Hepatocyte (in vitro differentiated cells): Measurements from ENCODE around the gene OXSR1. TPM values are rescaled to one million over a fixed set of nuclear protein-coding genes. Genes with fewer than 3 reads are reported as not detected.

ENCODE experiments used
- DNase-seq: peaks from one replicate; pipeline ENCODE4 v3.0.0-alpha.2; 2016; ENCODE audit warnings: low spot score
- H2AFZ ChIP-seq: fragments of 200-600 bp; sonication (generic); 2 replicates; pipeline ENCODE4 v1.6.0; 2016; ENCODE audit warnings: antibody characterized with exemption, mild to moderate bottlenecking
- H3K27ac ChIP-seq: fragments of 200-600 bp; sonication (generic); 2 replicates; pipeline ENCODE4 v1.5.1; 2016; ENCODE audit warnings: mild to moderate bottlenecking
- H3K27me3 ChIP-seq: fragments of 200-600 bp; sonication (generic); 2 replicates; pipeline ENCODE4 v1.6.1; 2016
- H3K36me3 ChIP-seq: fragments of 200-600 bp; sonication (generic); replicated peaks from 2 replicates; pipeline ENCODE4 v1.5.1; 2016; ENCODE audit warnings: low read depth; ENCODE audit not compliant: insufficient read depth
- H3K4me1 ChIP-seq: fragments of 200-600 bp; sonication (generic); 2 replicates; pipeline ENCODE4 v1.5.1; 2016; ENCODE audit warnings: mild to moderate bottlenecking, moderate library complexity; ENCODE audit not compliant: insufficient read depth
- H3K4me2 ChIP-seq: fragments of 200-600 bp; sonication (generic); 2 replicates; pipeline ENCODE4 v1.6.0; 2016
- H3K4me3 ChIP-seq: fragments of 200-600 bp; sonication (generic); 2 replicates; pipeline ENCODE4 v1.5.1; 2016; ENCODE audit warnings: mild to moderate bottlenecking
- H3K79me2 ChIP-seq: fragments of 200-600 bp; sonication (generic); 2 replicates; pipeline ENCODE4 v1.6.0; 2017; ENCODE audit warnings: mild to moderate bottlenecking
- H3K9me2 ChIP-seq: fragments of 200-600 bp; sonication (generic); replicated peaks from 2 replicates; pipeline ENCODE4 v1.6.0; 2017; ENCODE audit warnings: mild to moderate bottlenecking; ENCODE audit not compliant: insufficient read depth
- H3K9me3 ChIP-seq: fragments of 200-600 bp; sonication (generic); 2 replicates; pipeline ENCODE4 v1.5.1; 2016; ENCODE audit warnings: low read depth, mild to moderate bottlenecking
- H4K20me1 ChIP-seq: fragments of 200-600 bp; sonication (generic); 2 replicates; pipeline ENCODE4 v1.6.0; 2016; ENCODE audit warnings: mild to moderate bottlenecking; ENCODE audit not compliant: insufficient read depth, poor library complexity, severe bottlenecking
- CTCF ChIP-seq: fragments of 200-600 bp; sonication (generic); IDR thresholded peaks from 2 replicates; pipeline ENCODE4 v1.5.1; 2016; ENCODE audit warnings: antibody characterized with exemption, mild to moderate bottlenecking; ENCODE audit not compliant: poor library complexity
- EZH2 ChIP-seq: fragments of 200-600 bp; sonication (generic); IDR thresholded peaks from 2 replicates; pipeline ENCODE4 v1.6.1; 2016; ENCODE audit warnings: antibody characterized with exemption, mild to moderate bottlenecking, borderline replicate concordance
- EZH2phosphoT487 ChIP-seq: fragments of 200-600 bp; sonication (generic); IDR thresholded peaks from one replicate; pipeline ENCODE4 v1.6.1; 2018; ENCODE audit warnings: antibody characterized with exemption, mild to moderate bottlenecking, low read depth, moderate library complexity; ENCODE audit not compliant: unreplicated experiment, severe bottlenecking
- WGBS: methylation state at CpG from one replicate; pipeline ENCODE4 v1.1.6; 2016; ENCODE audit warnings: low lambda C conversion rate; ENCODE audit errors: missing lambda C conversion rate; 5-methylcytosine and 5-hydroxymethylcytosine counted together
- polyA plus RNA-seq: library from polyadenylated mRNA; unstranded; fragments of >200 nt; fragmentation: Nextera tagmentation; extraction: Ambion mirVana; gene quantifications from 2 replicates; pipeline ENCODE4 v1.2.1, GENCODE V29; 2016
- small RNA-seq: library from RNA; depleted of rRNA; stranded (forward); fragments of <200 nt; gene quantifications from one replicate; pipeline ENCODE3, GENCODE V24; 2014
- total RNA-seq: library from RNA; depleted of rRNA; stranded (reverse); fragments of >200 nt; gene quantifications from 2 replicates; pipeline ENCODE4 v1.2.3, GENCODE V29; 2014

Gene OXSR1
- total and polyA plus RNA-seq, 2 experiments from 2014 or later: 15.7 to 30.7 TPM

GRCh38 chr3:38297537-38297936 lies 132.2 kb downstream of the OXSR1 start:
- Histone ChIP-seq H3K9me3 (no peaks in the 10 kb centered on the region), H3K27ac (no peak overlapping the region), H3K9me2 (no peaks in the 10 kb centered on the region), H3K4me3 (no peak overlapping the region), H3K79me2 (no peaks in the 10 kb centered on the region), H3K27me3 (no peaks in the 10 kb centered on the region), H3K4me2 (no peak overlapping the region), H3K4me1 (no peaks in the 10 kb centered on the region), H3K36me3 (no peaks in the 10 kb centered on the region), H4K20me1 (no peaks in the 10 kb centered on the region), H2AFZ (no peak overlapping the region)
- no peak for TF ChIP-seq CTCF
- no peak for TF ChIP-seq EZH2phosphoT487
- DNase-seq: no peak

- H3K27ac ChIP-seq: no peak overlapping the region
- no peaks in the 10 kb centered on the region for H4K20me1 ChIP-seq
- no peaks in the 10 kb centered on the region for H3K9me2 ChIP-seq
- H3K27me3 ChIP-seq: no peaks in the 10 kb centered on the region
- H3K4me1 ChIP-seq: no peaks in the 10 kb centered on the region
- no peaks in the 10 kb centered on the region for H3K9me3 ChIP-seq
- H3K36me3 ChIP-seq: no peaks in the 10 kb centered on the region
- H2AFZ ChIP-seq: no peak overlapping the region
- H3K79me2 ChIP-seq: no peaks in the 10 kb centered on the region
- 92% methylated on average over 5 of the region's 5 CpGs for WGBS
- no peak for DNase-seq
- TF ChIP-seq EZH2 (no peak), CTCF (peak; percentile 44), EZH2phosphoT487 (no peak)
- no peak overlapping the region for H3K4me2 ChIP-seq
- H3K4me3 ChIP-seq: no peak overlapping the region
Observed at GRCh38 chr3:38297947-38298711, 132.8 kb downstream of the OXSR1 start.

Small RNAs within 50 kb of the gene (small RNA-seq; reads per million reads assigned to genes)
- gene RF00019 (not detected), gene RNU6-235P (not detected)

Other genes starting within 250 kb of the OXSR1 start
- gene VILL, start 174.8 kb upstream of the OXSR1 start, total RNA-seq: 47.0 and 47.4 TPM in 2 replicates
- 39.3 and 39.7 TPM in 2 replicates for gene VILL, start 174.8 kb upstream of the OXSR1 start, polyA plus RNA-seq
- gene PLCD1, start 135.9 kb upstream of the OXSR1 start, total RNA-seq: 17.1 and 22.6 TPM in 2 replicates
- 21.7 and 24.8 TPM in 2 replicates for gene PLCD1, start 135.9 kb upstream of the OXSR1 start, polyA plus RNA-seq
- 0.23 and 0.68 TPM in 2 replicates for gene DLEC1, start 126.3 kb upstream of the OXSR1 start, total RNA-seq
- 1.5 and 1.6 TPM in 2 replicates for gene DLEC1, start 126.3 kb upstream of the OXSR1 start, polyA plus RNA-seq
- 141 and 152 TPM in 2 replicates for gene ACAA1, start 28.4 kb upstream of the OXSR1 start, total RNA-seq
- 213 and 250 TPM in 2 replicates for gene ACAA1, start 28.4 kb upstream of the OXSR1 start, polyA plus RNA-seq
- 12.7 and 14.3 TPM in 2 replicates for gene MYD88, start 26.9 kb upstream of the OXSR1 start, total RNA-seq
- 44.7 and 51.4 TPM in 2 replicates for gene MYD88, start 26.9 kb upstream of the OXSR1 start, polyA plus RNA-seq
- gene SLC22A13, start 100.3 kb downstream of the OXSR1 start, total RNA-seq: 0.77 TPM in 1 of 2 replicates, not detected in the other
- 0.33 TPM in 1 of 2 replicates, not detected in the other for gene SLC22A13, start 100.3 kb downstream of the OXSR1 start, polyA plus RNA-seq
- 0.20 and 0.57 TPM in 2 replicates for gene SLC22A14, start 116.8 kb downstream of the OXSR1 start, total RNA-seq
- gene SLC22A14, start 116.8 kb downstream of the OXSR1 start, polyA plus RNA-seq: 0.64 TPM in 1 of 2 replicates, not detected in the other
- gene XYLB, start 181.2 kb downstream of the OXSR1 start, total RNA-seq: 7.1 and 8.2 TPM in 2 replicates
- gene XYLB, start 181.2 kb downstream of the OXSR1 start, polyA plus RNA-seq: 5.5 and 12.5 TPM in 2 replicates